Mucosa of stomach (tissue), 1 donor: ENCODE measurements around the gene DNAJB13.

Experiments
- H3K27me3 ChIP-seq: one replicate; pipeline ENCODE4 v1.7.0; 2013; ENCODE audit warnings: mild to moderate bottlenecking, low read length; ENCODE audit not compliant: control insufficient read depth, insufficient read depth
- H3K36me3 ChIP-seq: one replicate; pipeline ENCODE4 v1.7.0; 2013; ENCODE audit warnings: low read length; ENCODE audit not compliant: control insufficient read depth, insufficient read depth
- H3K4me1 ChIP-seq: one replicate; pipeline ENCODE4 v1.7.0; 2013; ENCODE audit warnings: mild to moderate bottlenecking, low read length; ENCODE audit not compliant: control insufficient read depth, insufficient read depth
- H3K4me3 ChIP-seq: one replicate; pipeline ENCODE4 v1.7.0; 2013; ENCODE audit warnings: low read length
- H3K9ac ChIP-seq: one replicate; pipeline ENCODE4 v1.7.0; 2013; ENCODE audit warnings: mild to moderate bottlenecking, low read length, moderate library complexity
- H3K9me3 ChIP-seq: one replicate; pipeline ENCODE4 v1.7.0; 2013; ENCODE audit warnings: mild to moderate bottlenecking, low read length, moderate library complexity; ENCODE audit not compliant: control insufficient read depth
- donor health status: Pancreatic carcinoma.

DNAJB13 gene

GRCh38 chr11:73957654-73958361 lies 7.0 kb downstream of the DNAJB13 start:
- Histone ChIP-seq H3K4me3 (no peak overlapping the region), H3K9ac (no peak overlapping the region), H3K36me3 (no peaks in the 10 kb centered on the region), H3K4me1 (peaks cover 13% of the 10 kb centered on the region), H3K27me3 (no peaks in the 10 kb centered on the region), H3K9me3 (no peaks in the 10 kb centered on the region)

- no peaks in the 10 kb centered on the region for H3K9me3 ChIP-seq
- no peaks in the 10 kb centered on the region for H3K27me3 ChIP-seq
- no peak overlapping the region for H3K9ac ChIP-seq
- no peaks in the 10 kb centered on the region for H3K36me3 ChIP-seq
- H3K4me3 ChIP-seq = no peak overlapping the region
- H3K4me1 ChIP-seq = peaks cover 13% of the 10 kb centered on the region
Measured at GRCh38 chr11:73958521-73959141, 7.8 kb downstream of the DNAJB13 start.

GRCh38 chr11:73961321-73961720 lies 10.5 kb downstream of the DNAJB13 start:
- no peak overlapping the region for H3K9ac ChIP-seq
- H3K4me3 ChIP-seq = no peak overlapping the region
- no peaks in the 10 kb centered on the region for H3K36me3 ChIP-seq
- peaks cover 14% of the 10 kb centered on the region for H3K4me1 ChIP-seq
- H3K9me3 ChIP-seq = no peaks in the 10 kb centered on the region
- no peaks in the 10 kb centered on the region for H3K27me3 ChIP-seq

- Histone ChIP-seq H3K4me1 (peaks cover 13% of the 10 kb centered on the region), H3K9me3 (no peaks in the 10 kb centered on the region), H3K27me3 (no peaks in the 10 kb centered on the region)
Measured at GRCh38 chr11:73962101-73962705, 11.4 kb downstream of the DNAJB13 start.

GRCh38 chr11:73963861-73964260 lies 13.0 kb downstream of the DNAJB13 start:
- no peak overlapping the region for H3K4me3 ChIP-seq
- no peaks in the 10 kb centered on the region for H3K27me3 ChIP-seq
- H3K9me3 ChIP-seq = no peaks in the 10 kb centered on the region
- no peak overlapping the region for H3K9ac ChIP-seq
- no peaks in the 10 kb centered on the region for H3K36me3 ChIP-seq
- H3K4me1 ChIP-seq = peaks cover 9% of the 10 kb centered on the region

More at GRCh38 chr11:73962101-73962705, 11.4 kb downstream of the DNAJB13 start:
- no peaks in the 10 kb centered on the region for H3K36me3 ChIP-seq
- H3K9ac ChIP-seq = no peak overlapping the region
- H3K4me3 ChIP-seq = no peak overlapping the region

- Histone ChIP-seq H3K9ac (no peak overlapping the region), H3K9me3 (no peaks in the 10 kb centered on the region), H3K4me1 (peaks cover 14% of the 10 kb centered on the region), H3K27me3 (no peaks in the 10 kb centered on the region), H3K4me3 (no peak overlapping the region), H3K36me3 (no peaks in the 10 kb centered on the region)
Measured at GRCh38 chr11:73965076-73965763, 14.4 kb downstream of the DNAJB13 start.

- peaks cover 15% of the 10 kb centered on the region for H3K4me1 ChIP-seq
- no peak overlapping the region for H3K9ac ChIP-seq
- no peaks in the 10 kb centered on the region for H3K36me3 ChIP-seq
- H3K27me3 ChIP-seq = no peaks in the 10 kb centered on the region
- H3K4me3 ChIP-seq = no peak overlapping the region
- H3K9me3 ChIP-seq = no peaks in the 10 kb centered on the region
Measured at GRCh38 chr11:73965764-73966121, 14.9 kb downstream of the DNAJB13 start.

- Histone ChIP-seq H3K4me3 (no peak overlapping the region), H3K27me3 (no peaks in the 10 kb centered on the region), H3K9me3 (no peaks in the 10 kb centered on the region), H3K9ac (no peak overlapping the region), H3K36me3 (no peaks in the 10 kb centered on the region), H3K4me1 (peaks cover 26% of the 10 kb centered on the region)
Measured at GRCh38 chr11:73968356-73968966, 17.6 kb downstream of the DNAJB13 start.

- Histone ChIP-seq H3K4me3 (no peak overlapping the region), H3K27me3 (no peaks in the 10 kb centered on the region), H3K9me3 (no peaks in the 10 kb centered on the region), H3K36me3 (no peaks in the 10 kb centered on the region), H3K4me1 (peaks cover 30% of the 10 kb centered on the region), H3K9ac (no peak overlapping the region)
Measured at GRCh38 chr11:73969091-73969490, 18.3 kb downstream of the DNAJB13 start.

GRCh38 chr11:73969991-73970800 lies 19.4 kb downstream of the DNAJB13 start:
- Histone ChIP-seq H3K4me3 (no peak overlapping the region), H3K9ac (no peak overlapping the region), H3K4me1 (peaks cover 29% of the 10 kb centered on the region), H3K36me3 (no peaks in the 10 kb centered on the region), H3K9me3 (no peaks in the 10 kb centered on the region), H3K27me3 (no peaks in the 10 kb centered on the region)

GRCh38 chr11:73971175-73971719 lies 20.4 kb downstream of the DNAJB13 start:
- H3K36me3 ChIP-seq = peaks cover under 1% of the 10 kb centered on the region
- H3K4me3 ChIP-seq = no peak overlapping the region
- H3K9me3 ChIP-seq = no peaks in the 10 kb centered on the region
- H3K27me3 ChIP-seq = no peaks in the 10 kb centered on the region
- peaks cover 29% of the 10 kb centered on the region for H3K4me1 ChIP-seq
- no peak overlapping the region for H3K9ac ChIP-seq
